Adrenal gland (tissue), 12 donors: Measurements from ENCODE around the gene DCAF15. TPM values are rescaled to one million over a fixed set of nuclear protein-coding genes. Genes with fewer than 3 reads are reported as not detected.

Source experiments
- DNase-seq, 7 donors: peaks; one replicate each; pipeline ENCODE4 v3.0.0-alpha.2; 2019 to 2020
- H3K27ac ChIP-seq, 5 donors: fragments of 200-600 bp; sonication (generic) in 4 of 5; 1 replicate in 3 of 5; 2 replicates in 2 of 5; pipeline versions ENCODE4 v1.5.1 to v1.8.0; 2016 to 2020; ENCODE audit warnings: mild to moderate bottlenecking in 1 of 5
- H3K27me3 ChIP-seq: fragments of 200-600 bp; 2 replicates; pipeline ENCODE4 v1.8.0; 2021
- H3K36me3 ChIP-seq, 2 donors: fragments of 200-600 bp; replicated peaks in 1 of 2; 1 replicate in 1 of 2; 2 replicates in 1 of 2; pipeline versions ENCODE4 v1.5.1 to v1.8.0; 2018 to 2022
- H3K4me1 ChIP-seq, 2 donors: fragments of 200-600 bp; replicated peaks in 1 of 2; 1 replicate in 1 of 2; 2 replicates in 1 of 2; pipeline versions ENCODE4 v1.5.1 to v1.8.0; 2018 to 2021
- H3K4me3 ChIP-seq, 4 donors: fragments of 200-600 bp; sonication (generic) in 3 of 4; one replicate each; pipeline ENCODE4 v1.5.1; 2016 to 2018
- H3K9me3 ChIP-seq, 3 donors: fragments of 200-600 bp; sonication (generic) in 1 of 3; replicated peaks in 1 of 3; 1 replicate in 2 of 3; 2 replicates in 1 of 3; pipeline versions ENCODE4 v1.5.1 to v1.8.0; 2016 to 2021
- CTCF ChIP-seq, 6 experiments: fragments of 450-650 bp in 4 of 6; fragments of 200-600 bp in 2 of 6; sonication (generic) in 1 of 6; IDR thresholded peaks; 1 replicate in 5 of 6; 2 replicates in 1 of 6; pipeline versions ENCODE4 v1.5.1 to v1.8.0; 2016 to 2021; ENCODE audit warnings: antibody characterized with exemption in 6 of 6, mild to moderate bottlenecking in 2 of 6, moderate library complexity in 1 of 6
- POLR2A ChIP-seq, 2 donors: fragments of 450-650 bp; IDR thresholded peaks; one replicate each; pipeline ENCODE4 v1.6.1; 2017; ENCODE audit warnings: antibody characterized with exemption in 2 of 2, mild to moderate bottlenecking in 2 of 2, moderate library complexity in 1 of 2
- WGBS, 4 donors: extraction: QIAGEN DNeasy Blood & Tissue Kit in 2 of 4; methylation state at CpG; one replicate each; pipeline versions ENCODE4 v1.1.5 to v1.1.7; 2013 to 2017; 5-methylcytosine and 5-hydroxymethylcytosine counted together
- intact Hi-C, 2 donors: fragments of 100-400 bp; cut with DNase I; formaldehyde crosslinking; loops; one replicate each; pipeline versions ENCODE4 v1.14.1 to v1.15.0; 2022 to 2023
- polyA plus RNA-seq, 3 donors: library from polyadenylated mRNA; stranded (reverse); fragments of 200-250 nt in 2 of 3; fragments of 350-450 nt in 1 of 3; fragmentation: Illumina TruSeq in 1 of 3; extraction: RNeasy Lipid Tissue Mini Kit (QIAGEN cat#74804) in 1 of 3; gene quantifications; one replicate each; pipeline ENCODE4 v1.2.3, GENCODE V29; 2013 to 2014
- total RNA-seq, 9 donors: library from RNA; depleted of rRNA in 4 of 9; stranded (reverse); fragments of >200 nt in 4 of 9; fragments of 120-200 nt in 1 of 9; fragmentation: NEBNext Ultra II Directional in 1 of 9; extraction: Animal tissue kit (Norgen Biotek cat#: 25700) in 1 of 9; gene quantifications; one replicate each; pipeline versions ENCODE4 v1.1.0 to v1.2.4, GENCODE V29; 2013 to 2023
- donor health status: healthy with polysubstance abuse.
- donor health status: Bipolar disorder and iron deficiency.
- donor health status: DM: yes; HTN: yes; CAD: no.
- donor health status: DM: no; HTN: no; CAD: no.
- donor health status: DM: no; HTN: no; CAD: no.
- donor health status: DM: yes; HTN: yes; CAD: no.

Gene DCAF15
- total and polyA plus RNA-seq, 12 donors, result 6.7 to 147 (median 13.5) TPM

DNA sequence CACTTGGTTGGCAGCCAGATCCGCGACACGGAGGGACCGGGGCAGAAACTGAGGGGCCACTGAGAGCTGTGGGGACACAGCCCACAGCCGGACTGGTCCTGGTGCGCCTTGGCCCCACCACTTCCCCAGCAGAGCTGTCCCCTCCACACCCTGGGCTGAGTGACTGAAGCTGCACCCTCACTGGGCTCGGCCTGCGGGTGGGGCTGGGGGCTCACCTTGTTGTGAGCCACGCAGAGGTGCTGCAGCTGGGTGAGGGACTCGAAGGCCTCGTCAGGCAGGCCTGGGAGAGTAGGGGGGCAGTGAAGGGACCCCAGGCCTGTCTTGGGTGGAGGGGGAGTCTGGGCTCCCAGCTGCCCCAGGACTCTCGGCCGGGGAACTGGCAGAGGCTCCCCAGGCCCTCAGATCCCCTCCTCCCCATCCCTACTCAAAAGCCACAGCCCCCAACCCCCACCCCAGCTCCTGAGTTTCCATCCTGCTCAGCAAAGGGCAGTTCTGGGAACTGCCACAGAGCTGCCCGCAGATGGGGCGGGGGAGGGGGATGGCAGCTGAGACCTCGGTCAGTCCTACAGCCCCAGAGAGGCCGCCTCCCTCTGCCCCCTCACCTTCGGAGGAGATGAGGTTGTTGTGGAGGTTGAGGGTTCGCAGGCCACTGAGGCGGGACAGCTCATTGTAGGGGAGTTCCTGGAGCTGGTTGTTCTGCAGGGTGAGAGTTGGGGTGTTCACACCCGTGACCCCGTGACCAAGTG, 16.4 kb upstream of the DCAF15 start:
- DNase-seq, result no peak
- H3K36me3 ChIP-seq, result no peaks in the 10 kb centered on the region
- no peak for TF ChIP-seq POLR2A (IDR thresholded peaks at IDR 0.05)
- TF ChIP-seq CTCF (IDR thresholded peaks at IDR 0.05), result no peak
- H3K27ac ChIP-seq, result no peak overlapping the region
- H3K4me1 ChIP-seq, result no peaks in the 10 kb centered on the region
- 55 to 81% (median 66%) methylated on average over 9 to 22 of the region's 22 CpGs for WGBS, 4 donors
- no peaks in the 10 kb centered on the region for H3K27me3 ChIP-seq
- H3K4me3 ChIP-seq, result no peak overlapping the region
- intact Hi-C loops, result no loop called here
- H3K9me3 ChIP-seq, result no peaks in the 10 kb centered on the region

GRCh38 chr19:13937479-13938300, 14.6 kb upstream of the DCAF15 start:
- no peaks in the 10 kb centered on the region for H3K9me3 ChIP-seq
- no peak overlapping the region for H3K4me3 ChIP-seq
- no peaks in the 10 kb centered on the region for H3K36me3 ChIP-seq
- intact Hi-C loops, result no loop called here
- 12 to 47% (median 13%) methylated on average over 5 to 29 of the region's 29 CpGs for WGBS, 4 donors
- no peak overlapping the region for H3K27ac ChIP-seq
- TF ChIP-seq CTCF (IDR thresholded peaks at IDR 0.05) (no peak), POLR2A (IDR thresholded peaks at IDR 0.05) (no peak)
- DNase-seq, result no peak
- no peaks in the 10 kb centered on the region for H3K4me1 ChIP-seq
- H3K27me3 ChIP-seq, result no peaks in the 10 kb centered on the region

DNA sequence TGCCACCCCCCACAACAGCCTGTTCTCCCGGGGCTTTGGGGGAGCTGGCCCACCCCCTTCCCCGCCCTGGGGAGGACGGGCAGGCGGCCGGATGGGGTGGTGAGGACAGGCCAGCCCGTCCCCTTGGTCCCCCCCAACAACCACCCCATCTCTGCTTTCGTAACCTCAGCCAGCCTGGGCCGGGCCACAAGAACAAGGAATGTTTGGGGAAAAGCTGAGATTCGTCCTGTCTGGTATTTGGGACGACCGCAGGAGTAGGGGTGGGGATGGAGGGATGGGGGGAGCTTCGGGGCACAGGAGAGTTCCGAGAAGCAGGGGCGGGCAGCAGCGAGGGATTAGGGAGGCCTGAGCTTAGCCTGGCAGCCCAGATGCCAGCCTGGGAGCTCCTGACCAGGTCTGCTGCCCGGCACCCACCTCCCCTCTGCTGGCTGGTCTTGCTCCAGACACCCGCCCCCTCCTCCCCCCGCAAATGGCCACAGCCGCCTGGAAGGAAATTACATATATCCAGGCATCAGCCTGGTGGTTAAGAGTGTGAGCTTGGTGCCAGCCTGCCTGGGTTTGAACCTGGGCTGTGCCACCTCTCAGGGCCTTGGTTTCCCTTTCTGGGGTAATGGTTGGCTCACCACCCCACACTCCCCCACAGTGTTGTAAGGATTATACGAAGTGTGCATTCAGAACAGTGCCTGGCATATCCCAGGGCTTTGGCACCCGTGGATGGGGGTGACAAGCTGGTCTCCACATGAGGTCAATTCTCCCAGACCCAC, 13.8 kb upstream of the DCAF15 start, which contains the start of gene PODNL1:
TSS of gene PODNL1 (minus strand) at position 117 of the 764 bp plus-strand sequence. CDS start 236 bp downstream, outside the sequence.
- H3K4me3 ChIP-seq, result no peak within 1 kb of the TSS
- H3K27ac ChIP-seq, result no peak within 1 kb of the TSS
- no peaks in the 10 kb centered on the region for H3K9me3 ChIP-seq
- no peak for DNase-seq
- H3K4me1 ChIP-seq, result no peaks in the 10 kb centered on the region
- intact Hi-C loops, result no loop called here
- WGBS, 4 donors, result 3 to 34% (median 30%) methylated on average over 5 to 21 of the region's 21 CpGs
- no peaks in the 10 kb centered on the region for H3K27me3 ChIP-seq
- TF ChIP-seq POLR2A (IDR thresholded peaks at IDR 0.05) (no peak), CTCF (IDR thresholded peaks at IDR 0.05) (no peak)
- no peaks in the 10 kb centered on the region for H3K36me3 ChIP-seq
